Measurements from ENCODE around the gene VPS13C.

GRCh38 chr15:61989667-61990066 lies 70.6 kb downstream of the VPS13C start:
- TF ChIP-seq, protein P1, sequence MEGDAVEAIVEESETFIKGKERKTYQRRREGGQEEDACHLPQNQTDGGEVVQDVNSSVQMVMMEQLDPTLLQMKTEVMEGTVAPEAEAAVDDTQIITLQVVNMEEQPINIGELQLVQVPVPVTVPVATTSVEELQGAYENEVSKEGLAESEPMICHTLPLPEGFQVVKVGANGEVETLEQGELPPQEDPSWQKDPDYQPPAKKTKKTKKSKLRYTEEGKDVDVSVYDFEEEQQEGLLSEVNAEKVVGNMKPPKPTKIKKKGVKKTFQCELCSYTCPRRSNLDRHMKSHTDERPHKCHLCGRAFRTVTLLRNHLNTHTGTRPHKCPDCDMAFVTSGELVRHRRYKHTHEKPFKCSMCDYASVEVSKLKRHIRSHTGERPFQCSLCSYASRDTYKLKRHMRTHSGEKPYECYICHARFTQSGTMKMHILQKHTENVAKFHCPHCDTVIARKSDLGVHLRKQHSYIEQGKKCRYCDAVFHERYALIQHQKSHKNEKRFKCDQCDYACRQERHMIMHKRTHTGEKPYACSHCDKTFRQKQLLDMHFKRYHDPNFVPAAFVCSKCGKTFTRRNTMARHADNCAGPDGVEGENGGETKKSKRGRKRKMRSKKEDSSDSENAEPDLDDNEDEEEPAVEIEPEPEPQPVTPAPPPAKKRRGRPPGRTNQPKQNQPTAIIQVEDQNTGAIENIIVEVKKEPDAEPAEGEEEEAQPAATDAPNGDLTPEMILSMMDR (IDR thresholded peaks at IDR 0.05), result no peak
- no peak for TF ChIP-seq POLR2A (IDR thresholded peaks at IDR 0.05)
